WTC11 (cell line): ENCODE results near the gene SLC7A5.
"Not testable (repeated sequence)": the region's sequence is repeated elsewhere in the genome, so short reads cannot be mapped to it uniquely, and the experiment has no call there.

Source experiments
- NR2C2 ChIP-seq: sonication (generic); formaldehyde crosslinking; IDR thresholded peaks from 2 replicates; pipeline ENCODE4 v1.8.0; 2022; ENCODE audit warnings: mild to moderate bottlenecking, missing genetic modification reagents
- SP1 ChIP-seq: sonication (generic); formaldehyde crosslinking; conservative IDR thresholded peaks from 2 replicates; pipeline ENCODE4 v1.8.1; 2022; ENCODE audit warnings: missing genetic modification reagents
- TCF7 ChIP-seq: sonication (generic); formaldehyde crosslinking; IDR thresholded peaks from 2 replicates; pipeline ENCODE4 v1.8.0; 2022; ENCODE audit warnings: mild to moderate bottlenecking, low read depth, missing genetic modification reagents, moderate library complexity
- TF ChIP-seq, protein P1 (sequence below): fragments of 250-450 bp; sonication (Bioruptor Pico); IDR thresholded peaks from 2 replicates; pipeline ENCODE4 v1.9.0; 2021; ENCODE audit warnings: mild to moderate bottlenecking
- TF ChIP-seq, protein P2 (sequence below): sonication (generic); formaldehyde crosslinking; IDR thresholded peaks from 2 replicates; pipeline ENCODE4 v1.8.1; 2022; ENCODE audit warnings: low read depth, missing genetic modification reagents, borderline replicate concordance
- TF ChIP-seq, protein P3 (sequence below): sonication (generic); formaldehyde crosslinking; IDR thresholded peaks from 2 replicates; pipeline ENCODE4 v1.8.0; 2022; ENCODE audit warnings: mild to moderate bottlenecking, missing genetic modification reagents
- TF ChIP-seq, protein P4 (sequence below): fragments of 200-600 bp; IDR thresholded peaks from 2 replicates; pipeline ENCODE4 v1.8.0; 2022; ENCODE audit warnings: antibody characterized with exemption
- TF ChIP-seq, protein P5 (sequence below): sonication (generic); formaldehyde crosslinking; IDR thresholded peaks from 2 replicates; pipeline ENCODE4 v1.8.1; 2023; ENCODE audit warnings: mild to moderate bottlenecking, missing genetic modification reagents, moderate library complexity
- TF ChIP-seq, protein P6 (sequence below): sonication (generic); formaldehyde crosslinking; conservative IDR thresholded peaks from 2 replicates; pipeline ENCODE4 v1.8.1; 2022; ENCODE audit warnings: mild to moderate bottlenecking, missing genetic modification reagents

DNA sequence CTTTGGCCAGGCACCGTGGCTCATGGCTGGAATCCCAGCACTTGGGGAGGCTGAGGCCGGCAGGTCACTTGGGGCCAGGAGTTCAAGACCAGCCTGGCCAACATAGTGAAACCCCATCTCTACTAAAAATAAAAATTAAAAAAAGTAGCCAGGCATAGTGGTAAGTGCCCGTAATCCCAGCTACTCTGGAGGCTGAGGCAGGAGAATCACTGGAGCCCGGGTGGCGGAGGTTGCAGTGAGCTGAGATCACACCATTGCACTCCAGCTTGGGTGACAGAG is 43.5 kb downstream of the SLC7A5 start:
- TF ChIP-seq, protein P1, sequence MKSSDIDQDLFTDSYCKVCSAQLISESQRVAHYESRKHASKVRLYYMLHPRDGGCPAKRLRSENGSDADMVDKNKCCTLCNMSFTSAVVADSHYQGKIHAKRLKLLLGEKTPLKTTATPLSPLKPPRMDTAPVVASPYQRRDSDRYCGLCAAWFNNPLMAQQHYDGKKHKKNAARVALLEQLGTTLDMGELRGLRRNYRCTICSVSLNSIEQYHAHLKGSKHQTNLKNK (CRISPR knock-in tag) = not testable (repeated sequence)
- not testable (repeated sequence) for TF ChIP-seq SP1 (CRISPR knock-in tag); NR2C2; TCF7 (CRISPR knock-in tag)
- TF ChIP-seq, protein P2, sequence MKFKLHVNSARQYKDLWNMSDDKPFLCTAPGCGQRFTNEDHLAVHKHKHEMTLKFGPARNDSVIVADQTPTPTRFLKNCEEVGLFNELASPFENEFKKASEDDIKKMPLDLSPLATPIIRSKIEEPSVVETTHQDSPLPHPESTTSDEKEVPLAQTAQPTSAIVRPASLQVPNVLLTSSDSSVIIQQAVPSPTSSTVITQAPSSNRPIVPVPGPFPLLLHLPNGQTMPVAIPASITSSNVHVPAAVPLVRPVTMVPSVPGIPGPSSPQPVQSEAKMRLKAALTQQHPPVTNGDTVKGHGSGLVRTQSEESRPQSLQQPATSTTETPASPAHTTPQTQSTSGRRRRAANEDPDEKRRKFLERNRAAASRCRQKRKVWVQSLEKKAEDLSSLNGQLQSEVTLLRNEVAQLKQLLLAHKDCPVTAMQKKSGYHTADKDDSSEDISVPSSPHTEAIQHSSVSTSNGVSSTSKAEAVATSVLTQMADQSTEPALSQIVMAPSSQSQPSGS (CRISPR knock-in tag) = not testable (repeated sequence)
- TF ChIP-seq, protein P3, sequence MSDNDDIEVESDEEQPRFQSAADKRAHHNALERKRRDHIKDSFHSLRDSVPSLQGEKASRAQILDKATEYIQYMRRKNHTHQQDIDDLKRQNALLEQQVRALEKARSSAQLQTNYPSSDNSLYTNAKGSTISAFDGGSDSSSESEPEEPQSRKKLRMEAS = not testable (repeated sequence)
- TF ChIP-seq, protein P4, sequence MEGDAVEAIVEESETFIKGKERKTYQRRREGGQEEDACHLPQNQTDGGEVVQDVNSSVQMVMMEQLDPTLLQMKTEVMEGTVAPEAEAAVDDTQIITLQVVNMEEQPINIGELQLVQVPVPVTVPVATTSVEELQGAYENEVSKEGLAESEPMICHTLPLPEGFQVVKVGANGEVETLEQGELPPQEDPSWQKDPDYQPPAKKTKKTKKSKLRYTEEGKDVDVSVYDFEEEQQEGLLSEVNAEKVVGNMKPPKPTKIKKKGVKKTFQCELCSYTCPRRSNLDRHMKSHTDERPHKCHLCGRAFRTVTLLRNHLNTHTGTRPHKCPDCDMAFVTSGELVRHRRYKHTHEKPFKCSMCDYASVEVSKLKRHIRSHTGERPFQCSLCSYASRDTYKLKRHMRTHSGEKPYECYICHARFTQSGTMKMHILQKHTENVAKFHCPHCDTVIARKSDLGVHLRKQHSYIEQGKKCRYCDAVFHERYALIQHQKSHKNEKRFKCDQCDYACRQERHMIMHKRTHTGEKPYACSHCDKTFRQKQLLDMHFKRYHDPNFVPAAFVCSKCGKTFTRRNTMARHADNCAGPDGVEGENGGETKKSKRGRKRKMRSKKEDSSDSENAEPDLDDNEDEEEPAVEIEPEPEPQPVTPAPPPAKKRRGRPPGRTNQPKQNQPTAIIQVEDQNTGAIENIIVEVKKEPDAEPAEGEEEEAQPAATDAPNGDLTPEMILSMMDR = not testable (repeated sequence)
- TF ChIP-seq, protein P5, sequence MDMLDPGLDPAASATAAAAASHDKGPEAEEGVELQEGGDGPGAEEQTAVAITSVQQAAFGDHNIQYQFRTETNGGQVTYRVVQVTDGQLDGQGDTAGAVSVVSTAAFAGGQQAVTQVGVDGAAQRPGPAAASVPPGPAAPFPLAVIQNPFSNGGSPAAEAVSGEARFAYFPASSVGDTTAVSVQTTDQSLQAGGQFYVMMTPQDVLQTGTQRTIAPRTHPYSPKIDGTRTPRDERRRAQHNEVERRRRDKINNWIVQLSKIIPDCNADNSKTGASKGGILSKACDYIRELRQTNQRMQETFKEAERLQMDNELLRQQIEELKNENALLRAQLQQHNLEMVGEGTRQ (CRISPR knock-in tag) = not testable (repeated sequence)
- TF ChIP-seq, protein P6, sequence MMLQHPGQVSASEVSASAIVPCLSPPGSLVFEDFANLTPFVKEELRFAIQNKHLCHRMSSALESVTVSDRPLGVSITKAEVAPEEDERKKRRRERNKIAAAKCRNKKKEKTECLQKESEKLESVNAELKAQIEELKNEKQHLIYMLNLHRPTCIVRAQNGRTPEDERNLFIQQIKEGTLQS (CRISPR knock-in tag) = not testable (repeated sequence)
